Endometrium (tissue), 2 donors: ENCODE measurements around the gene ITGA7.

Source experiments
- FAIRE-seq: peaks from 2 replicates; lab custom pipeline; 2012; peaks lifted over from hg19 to GRCh38; lab: Jason Lieb, UNC
- donor health status: control.
- donor health status: control.

The ITGA7 gene, protein sequence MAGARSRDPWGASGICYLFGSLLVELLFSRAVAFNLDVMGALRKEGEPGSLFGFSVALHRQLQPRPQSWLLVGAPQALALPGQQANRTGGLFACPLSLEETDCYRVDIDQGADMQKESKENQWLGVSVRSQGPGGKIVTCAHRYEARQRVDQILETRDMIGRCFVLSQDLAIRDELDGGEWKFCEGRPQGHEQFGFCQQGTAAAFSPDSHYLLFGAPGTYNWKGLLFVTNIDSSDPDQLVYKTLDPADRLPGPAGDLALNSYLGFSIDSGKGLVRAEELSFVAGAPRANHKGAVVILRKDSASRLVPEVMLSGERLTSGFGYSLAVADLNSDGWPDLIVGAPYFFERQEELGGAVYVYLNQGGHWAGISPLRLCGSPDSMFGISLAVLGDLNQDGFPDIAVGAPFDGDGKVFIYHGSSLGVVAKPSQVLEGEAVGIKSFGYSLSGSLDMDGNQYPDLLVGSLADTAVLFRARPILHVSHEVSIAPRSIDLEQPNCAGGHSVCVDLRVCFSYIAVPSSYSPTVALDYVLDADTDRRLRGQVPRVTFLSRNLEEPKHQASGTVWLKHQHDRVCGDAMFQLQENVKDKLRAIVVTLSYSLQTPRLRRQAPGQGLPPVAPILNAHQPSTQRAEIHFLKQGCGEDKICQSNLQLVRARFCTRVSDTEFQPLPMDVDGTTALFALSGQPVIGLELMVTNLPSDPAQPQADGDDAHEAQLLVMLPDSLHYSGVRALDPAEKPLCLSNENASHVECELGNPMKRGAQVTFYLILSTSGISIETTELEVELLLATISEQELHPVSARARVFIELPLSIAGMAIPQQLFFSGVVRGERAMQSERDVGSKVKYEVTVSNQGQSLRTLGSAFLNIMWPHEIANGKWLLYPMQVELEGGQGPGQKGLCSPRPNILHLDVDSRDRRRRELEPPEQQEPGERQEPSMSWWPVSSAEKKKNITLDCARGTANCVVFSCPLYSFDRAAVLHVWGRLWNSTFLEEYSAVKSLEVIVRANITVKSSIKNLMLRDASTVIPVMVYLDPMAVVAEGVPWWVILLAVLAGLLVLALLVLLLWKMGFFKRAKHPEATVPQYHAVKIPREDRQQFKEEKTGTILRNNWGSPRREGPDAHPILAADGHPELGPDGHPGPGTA

DNA sequence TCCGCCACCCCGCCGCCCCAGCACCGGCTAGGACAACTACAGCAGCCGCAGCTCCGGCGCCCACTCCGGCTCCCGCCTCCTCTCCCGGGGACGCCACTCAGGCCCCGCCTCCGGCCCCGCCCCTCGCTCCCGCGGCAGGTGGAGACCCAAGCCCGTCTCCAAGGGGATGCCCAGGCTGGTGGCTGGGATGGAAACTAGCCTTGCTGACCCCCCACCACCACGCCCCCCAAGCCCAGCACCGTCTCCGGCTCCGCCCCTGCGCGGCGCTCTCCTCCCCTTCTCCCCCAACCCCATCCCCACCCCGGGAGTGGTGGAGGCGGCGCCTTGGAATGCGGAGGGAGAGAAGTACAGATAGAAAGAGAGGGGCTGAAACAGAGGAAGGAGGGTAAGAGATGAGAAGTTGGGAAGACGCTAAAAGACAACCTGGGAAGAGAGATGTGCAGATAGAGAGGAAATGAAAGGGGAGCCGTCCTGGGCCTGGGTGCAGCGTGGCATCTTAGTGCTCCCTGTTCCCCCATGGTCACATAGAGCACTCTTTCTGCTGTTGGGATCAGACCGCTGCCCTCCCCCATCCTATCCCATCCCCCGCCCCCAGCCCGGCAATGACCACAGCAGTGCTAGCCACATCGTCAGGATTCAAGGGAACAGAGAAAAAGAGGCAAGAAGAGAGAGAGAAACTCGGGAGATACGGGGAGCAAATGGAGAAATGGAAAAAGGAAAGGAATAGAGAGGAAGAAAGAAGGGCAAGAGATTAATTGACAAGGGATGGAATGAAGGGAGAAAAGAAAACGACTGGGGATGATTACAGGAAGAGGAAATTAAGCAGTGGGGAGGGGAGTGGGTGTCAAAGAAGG is at the start of gene ITGA7:
TSS of gene ITGA7 (minus strand) at position 64 of the 854 bp plus-strand sequence. CDS start 222 bp downstream, outside the sequence.
- FAIRE-seq = no peak

DNA sequence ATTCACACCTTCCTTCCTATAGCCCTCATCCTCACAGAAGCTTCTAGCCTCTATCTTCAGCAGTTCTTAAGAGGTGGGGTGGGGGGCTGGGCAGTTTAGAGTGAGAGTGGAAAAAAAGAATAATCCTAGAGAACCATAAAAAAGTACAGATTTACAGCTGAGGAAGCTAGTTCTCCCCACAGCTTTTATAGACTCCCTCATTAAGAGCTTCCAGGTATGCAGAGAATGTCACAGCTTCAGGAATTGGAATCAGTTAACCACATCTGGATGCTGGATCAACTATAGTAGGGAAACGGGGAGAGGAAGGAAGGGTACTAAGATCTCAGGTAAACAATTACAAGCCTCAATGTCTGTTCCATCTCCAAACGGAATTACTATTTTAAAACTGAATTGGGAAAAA is 47.5 kb upstream of the ITGA7 start:
- FAIRE-seq = no peak

DNA sequence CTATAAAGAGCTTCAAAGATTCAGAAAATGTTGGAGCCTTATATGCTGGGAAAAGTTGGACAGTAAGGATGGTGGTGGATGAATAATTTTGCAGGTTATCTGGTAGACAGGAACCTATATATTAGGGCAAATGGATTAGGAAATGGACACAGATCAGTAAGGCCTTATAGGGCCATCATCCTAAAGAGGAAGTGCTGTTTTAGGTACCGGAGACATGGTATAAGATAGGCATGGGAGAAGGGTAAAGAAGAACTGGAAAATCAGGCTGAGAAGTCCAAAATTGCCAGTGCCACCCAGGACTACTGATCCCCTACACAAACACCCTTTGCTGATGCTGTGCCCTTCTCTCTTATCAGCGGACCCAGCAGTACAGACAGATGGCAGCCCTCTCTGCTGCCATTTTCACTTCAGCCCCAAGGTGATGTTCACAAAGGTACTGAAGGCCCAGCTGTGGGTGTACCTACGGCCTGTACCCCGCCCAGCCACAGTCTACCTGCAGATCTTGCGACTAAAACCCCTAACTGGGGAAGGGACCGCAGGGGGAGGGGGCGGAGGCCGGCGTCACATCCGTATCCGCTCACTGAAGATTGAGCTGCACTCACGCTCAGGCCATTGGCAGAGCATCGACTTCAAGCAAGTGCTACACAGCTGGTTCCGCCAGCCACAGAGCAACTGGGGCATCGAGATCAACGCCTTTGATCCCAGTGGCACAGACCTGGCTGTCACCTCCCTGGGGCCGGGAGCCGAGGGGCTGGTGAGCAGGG is 40.7 kb upstream of the ITGA7 start:
- no peak for FAIRE-seq

DNA sequence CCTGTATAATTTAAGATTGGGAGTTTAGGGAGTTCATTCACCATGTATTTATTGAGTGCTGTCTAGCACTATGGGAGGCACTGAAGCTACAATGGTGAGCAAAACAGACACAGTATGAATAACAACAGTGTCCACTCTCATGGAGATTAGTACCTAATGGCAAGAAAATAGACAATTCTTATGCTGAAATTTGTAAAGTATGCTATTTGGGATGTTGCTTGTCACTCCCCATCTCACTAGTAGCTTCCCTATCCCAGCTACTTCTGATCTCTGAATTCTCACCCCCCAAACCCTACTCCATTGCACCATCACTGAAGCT is 39.2 kb upstream of the ITGA7 start:
- FAIRE-seq = no peak

DNA sequence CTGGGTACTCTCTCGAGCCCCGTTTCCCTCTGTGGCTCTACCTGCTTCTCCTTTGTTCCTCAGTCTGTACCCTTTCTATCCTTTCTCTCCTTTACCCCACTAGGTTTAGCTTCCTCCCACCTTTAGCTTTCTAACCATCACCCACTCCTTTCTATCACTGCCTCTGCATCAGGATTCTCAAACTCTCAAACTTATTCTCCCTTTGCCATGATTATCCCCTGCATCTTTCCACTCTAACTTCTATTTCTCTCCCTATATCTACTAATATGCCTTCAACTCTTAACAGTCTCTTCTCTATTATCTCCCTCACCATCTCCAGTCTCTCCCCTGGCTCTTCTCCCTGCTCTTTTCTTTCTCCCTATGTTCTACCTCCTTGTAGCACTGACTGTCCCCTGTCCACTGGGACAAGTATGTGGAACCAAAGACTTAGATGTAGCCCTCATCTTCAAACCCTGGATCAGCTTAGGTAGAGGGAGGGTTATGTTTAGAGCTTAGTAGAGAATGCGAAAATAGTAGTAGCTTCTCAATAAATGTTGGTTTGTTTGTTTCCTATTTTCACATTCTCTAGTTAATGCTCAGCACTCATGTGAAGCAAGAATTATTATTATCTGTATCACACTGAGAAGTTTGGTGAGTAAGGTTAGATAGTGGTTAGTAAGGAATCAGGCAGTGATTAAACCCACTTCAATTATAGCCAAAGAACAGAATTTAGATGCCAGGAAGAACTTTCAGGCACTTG is 38.6 kb upstream of the ITGA7 start:
- no peak for FAIRE-seq

DNA sequence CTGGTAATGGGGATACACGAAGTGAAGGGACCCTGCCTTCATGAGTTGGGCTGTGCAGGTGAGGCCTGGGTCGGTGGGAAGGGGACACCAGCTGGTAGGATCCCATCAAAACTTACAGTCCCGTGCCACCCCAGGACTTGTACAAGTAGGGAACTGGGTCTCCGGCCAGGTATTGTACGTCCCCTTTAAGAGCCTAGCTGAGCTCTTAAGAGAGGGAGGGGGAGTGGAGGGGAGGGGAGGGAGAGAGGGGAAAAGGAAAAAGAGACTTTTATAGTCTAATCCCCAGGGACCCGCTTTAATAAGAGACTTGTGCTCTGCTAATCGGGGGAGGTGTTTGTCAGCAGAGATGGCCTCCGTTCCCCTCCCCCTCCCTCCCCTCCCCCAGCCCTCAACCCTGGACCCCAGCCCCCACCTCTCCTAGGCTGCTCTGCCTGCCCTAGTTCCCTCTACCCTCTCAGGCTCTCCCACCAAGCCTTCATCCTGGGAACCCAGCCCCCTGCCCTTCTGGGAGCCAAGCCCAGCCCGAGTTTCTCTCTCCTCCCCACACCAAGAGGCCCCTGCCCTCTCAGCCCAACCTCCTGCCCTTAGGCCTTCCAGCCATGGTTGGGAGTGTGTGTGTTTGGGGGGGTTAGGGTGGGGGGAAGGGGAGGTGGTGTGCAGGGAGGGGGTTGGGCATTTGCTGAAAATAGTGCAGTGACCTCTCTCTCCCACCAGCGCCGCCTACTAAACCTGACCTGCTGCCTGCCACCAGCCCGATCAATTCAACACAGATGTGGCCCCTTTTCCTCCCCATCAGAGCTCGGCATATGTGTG is 37.9 kb upstream of the ITGA7 start:
- FAIRE-seq = no peak

DNA sequence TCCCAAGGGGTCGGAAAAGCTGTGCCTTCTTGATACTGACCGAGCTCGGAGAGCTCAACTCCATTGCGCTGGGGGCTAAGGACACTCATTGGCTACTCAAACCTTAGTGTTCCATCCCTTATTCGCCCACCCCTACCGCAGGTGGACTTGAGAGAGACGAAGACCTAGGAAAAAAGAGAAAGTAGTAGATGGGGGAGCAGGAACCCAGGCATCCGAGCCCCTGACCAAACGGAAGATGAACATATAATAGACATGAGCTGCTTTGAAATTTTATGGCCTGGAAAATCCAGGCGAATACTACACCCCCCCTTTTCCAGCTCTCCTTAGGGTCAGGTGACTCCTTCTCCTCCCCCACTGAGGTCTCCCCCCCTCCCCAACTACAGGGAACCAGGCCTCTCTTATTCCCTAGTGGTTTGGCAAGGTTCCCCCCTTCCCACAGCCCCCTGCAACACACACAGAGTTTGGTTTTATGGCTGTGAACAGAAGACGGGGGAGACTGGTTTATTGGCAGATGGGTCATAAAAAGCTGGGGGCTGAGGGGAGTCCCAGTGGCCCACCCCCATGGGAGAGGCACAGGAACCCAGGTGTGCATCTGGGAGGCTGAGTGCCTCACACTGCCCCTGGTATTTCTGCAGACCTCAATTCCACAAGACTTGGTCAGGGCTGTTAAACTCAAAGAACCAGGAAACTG is 36.8 kb upstream of the ITGA7 start:
- FAIRE-seq = no peak

DNA sequence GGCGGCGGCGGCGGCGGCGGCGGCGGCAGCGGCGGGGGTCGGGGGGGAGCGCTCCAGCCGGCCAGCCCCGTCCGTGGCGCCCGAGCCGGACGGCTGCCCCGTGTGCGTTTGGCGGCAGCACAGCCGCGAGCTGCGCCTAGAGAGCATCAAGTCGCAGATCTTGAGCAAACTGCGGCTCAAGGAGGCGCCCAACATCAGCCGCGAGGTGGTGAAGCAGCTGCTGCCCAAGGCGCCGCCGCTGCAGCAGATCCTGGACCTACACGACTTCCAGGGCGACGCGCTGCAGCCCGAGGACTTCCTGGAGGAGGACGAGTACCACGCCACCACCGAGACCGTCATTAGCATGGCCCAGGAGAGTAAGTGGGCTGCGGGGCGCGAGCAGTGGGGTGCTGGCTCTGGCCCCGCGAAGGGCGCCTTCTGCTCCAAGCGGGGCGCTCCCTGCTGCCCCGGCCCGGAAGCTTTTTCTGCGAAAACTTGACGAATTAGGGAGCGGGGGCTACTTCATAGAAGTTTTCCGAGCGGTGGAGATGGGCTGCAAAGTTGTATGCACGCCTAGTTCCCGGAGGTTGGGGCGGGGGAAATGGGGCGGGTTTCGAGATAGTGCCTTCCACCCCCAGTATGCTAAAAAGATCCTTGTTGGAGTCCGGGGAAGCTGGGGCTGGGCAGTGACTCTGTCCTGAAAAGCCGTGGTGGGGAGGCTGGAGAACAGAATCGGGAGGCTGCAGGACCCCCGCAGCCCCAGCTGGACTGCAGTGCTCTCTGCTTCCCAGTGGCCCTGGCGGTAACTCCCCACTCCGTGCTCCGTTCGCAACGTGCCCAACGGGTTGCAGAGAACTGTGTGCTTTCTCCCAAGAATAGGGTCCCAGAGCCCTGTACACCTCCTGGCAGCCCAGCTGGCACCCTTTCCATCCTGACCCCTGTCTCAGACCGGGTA is 36.0 kb upstream of the ITGA7 start:
- FAIRE-seq = no peak

DNA sequence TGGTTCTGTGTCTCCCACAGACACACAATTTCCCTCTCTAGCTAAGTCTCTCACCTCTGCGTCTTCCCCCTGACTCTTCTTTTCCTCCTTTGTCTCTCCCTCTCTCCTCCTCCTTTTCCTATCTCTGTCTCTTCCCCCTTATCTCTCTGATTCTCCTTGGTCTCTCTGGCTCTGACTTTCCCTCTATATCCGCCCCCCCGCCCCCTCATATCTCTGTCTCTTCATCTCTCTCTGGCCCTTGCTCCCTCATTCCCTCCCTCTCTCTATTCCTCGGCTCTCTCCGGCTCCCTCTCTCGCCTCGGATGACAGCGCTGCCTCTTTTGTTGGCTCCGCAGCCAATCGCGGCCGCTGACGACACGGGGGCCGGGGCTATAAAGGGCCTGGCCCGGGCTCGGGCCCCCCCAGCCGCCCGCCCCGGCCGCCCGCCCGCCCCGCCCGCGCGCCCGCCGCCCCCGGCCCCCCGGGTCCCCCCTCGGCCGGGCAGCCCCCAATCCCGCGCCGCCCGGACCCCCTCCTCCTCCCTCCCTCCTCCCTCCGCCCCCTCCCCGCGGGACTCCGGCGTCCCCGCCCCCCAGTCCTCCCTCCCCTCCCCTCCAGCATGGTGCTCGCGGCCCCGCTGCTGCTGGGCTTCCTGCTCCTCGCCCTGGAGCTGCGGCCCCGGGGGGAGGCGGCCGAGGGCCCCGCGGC is 35.2 kb upstream of the ITGA7 start, which contains the start of gene GDF11:
TSS of gene GDF11 (plus strand) at position 404 of the 687 bp plus-strand sequence. CDS start at position 599, 195 bp downstream.
- FAIRE-seq = no peak

DNA sequence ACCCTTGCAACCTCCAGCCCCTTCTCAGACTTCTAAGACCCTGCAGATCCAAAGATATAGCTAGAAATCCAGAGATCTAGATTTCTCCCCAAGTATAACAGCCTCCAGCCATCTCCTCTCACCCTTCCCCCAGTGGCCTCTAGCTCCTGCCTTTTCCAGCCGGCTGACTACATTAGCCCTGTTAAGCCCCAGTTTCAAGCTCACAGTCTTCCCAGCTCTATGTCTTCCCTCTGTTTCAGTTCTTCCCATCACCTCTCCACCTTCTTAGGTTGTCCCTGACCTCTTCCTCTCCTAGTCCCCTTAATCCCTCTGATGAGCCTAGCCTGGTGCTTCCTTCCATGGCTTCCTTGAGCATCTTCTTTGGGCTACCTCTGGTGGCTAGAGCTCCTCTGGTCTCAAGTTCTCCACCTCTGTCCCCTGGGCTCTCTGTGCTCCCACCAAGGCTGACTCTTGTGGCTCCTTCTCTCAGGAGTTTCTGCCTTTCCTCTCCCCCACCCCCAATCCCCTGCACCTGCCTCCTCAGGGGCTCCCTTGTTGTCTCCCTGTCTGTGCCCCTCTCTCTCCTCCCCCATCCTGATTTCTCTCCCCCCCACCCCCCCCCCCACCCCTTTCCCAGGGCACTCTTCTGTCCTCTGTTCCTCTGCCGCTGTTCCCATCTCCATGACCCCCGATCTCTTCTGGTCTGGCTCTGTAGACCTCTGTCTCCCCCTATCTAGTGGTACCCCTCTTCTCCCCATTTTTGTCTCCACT is 34.4 kb upstream of the ITGA7 start:
- FAIRE-seq = no peak

DNA sequence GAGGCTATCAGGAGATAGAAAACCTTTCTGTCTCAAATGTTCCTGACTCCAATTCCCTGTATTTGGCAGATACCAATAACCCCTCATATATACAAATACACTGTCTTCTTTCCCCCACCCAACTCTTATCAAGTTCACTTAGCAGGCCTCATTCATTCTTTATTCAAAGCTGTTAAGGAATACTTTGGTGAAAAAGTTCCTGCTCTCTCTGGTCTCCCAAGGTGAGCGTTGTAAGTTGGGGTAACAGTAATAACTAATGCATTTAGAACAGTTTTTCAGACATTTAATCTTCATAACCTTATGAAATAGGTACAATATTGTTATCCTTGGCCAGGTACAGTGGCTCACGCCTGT is 31.3 kb upstream of the ITGA7 start:
- FAIRE-seq = no peak

DNA sequence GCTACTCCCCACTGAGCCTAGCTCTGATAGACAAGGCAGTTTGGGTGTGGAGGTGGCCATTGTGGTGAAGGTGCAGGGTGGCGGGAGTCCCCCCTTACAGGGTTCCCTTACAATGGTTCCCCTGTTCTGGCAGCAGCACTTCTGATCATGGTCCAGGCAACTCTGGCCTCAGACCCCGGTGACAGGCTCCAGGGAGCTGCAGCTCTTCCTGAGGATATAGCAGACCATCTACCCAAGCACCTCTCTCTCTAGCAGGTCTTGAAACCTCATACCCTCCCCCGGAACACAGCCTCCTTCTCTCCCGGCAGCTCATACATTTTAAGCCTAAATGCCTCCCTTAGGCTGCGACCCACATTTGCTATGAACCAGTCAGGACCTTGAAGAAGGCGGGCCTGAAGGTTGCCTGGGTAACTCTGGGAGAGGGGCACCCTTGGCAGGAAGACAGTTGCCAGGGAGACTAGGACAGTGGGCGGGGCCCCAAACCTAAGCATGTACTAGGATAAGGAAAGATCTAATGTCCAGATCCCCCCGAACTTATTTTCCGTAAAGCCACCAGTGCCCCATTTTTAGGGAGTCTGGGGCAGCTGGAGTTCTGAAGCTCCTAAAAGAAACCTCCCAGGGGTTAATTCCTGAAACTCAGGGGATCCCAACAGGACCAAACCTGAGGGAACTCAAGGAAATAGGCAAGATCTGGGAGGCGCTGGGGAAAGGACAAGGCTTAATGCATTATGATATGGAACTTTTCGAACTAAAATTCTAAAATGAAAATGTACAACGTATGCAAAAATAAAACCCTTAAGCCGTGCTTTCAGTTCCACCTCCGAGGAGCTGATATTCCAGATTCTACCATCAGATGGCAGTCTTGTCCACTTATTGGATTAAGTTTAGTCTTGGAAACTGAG is 30.7 kb upstream of the ITGA7 start:
- peak; percentile 92 for FAIRE-seq

DNA sequence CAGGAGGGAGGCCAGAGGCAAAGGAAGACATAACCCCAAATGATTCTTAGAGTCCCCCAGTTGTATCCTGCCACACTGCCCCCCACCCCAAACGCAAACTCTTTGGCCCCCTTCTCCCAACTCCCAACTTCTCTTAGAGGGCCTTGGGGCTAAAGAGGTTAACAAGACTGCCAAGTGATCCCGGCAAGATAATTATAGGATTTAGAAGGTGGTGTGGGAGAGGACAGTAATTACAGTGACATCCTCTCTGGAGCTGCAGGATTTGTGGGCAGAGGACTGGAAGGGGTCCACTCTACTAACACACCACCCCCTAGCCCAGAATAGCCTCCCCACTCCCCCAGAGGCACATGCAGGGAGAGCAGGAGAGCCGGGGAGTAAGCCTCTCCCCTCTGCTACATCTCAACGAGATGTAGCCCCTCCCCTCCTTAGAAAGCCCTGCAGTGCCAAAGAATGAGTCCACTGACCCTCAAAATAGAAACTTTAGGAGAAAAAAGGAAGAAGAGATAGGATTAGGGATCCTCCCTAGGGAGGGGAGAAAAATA is 29.9 kb upstream of the ITGA7 start:
- FAIRE-seq = no peak

DNA sequence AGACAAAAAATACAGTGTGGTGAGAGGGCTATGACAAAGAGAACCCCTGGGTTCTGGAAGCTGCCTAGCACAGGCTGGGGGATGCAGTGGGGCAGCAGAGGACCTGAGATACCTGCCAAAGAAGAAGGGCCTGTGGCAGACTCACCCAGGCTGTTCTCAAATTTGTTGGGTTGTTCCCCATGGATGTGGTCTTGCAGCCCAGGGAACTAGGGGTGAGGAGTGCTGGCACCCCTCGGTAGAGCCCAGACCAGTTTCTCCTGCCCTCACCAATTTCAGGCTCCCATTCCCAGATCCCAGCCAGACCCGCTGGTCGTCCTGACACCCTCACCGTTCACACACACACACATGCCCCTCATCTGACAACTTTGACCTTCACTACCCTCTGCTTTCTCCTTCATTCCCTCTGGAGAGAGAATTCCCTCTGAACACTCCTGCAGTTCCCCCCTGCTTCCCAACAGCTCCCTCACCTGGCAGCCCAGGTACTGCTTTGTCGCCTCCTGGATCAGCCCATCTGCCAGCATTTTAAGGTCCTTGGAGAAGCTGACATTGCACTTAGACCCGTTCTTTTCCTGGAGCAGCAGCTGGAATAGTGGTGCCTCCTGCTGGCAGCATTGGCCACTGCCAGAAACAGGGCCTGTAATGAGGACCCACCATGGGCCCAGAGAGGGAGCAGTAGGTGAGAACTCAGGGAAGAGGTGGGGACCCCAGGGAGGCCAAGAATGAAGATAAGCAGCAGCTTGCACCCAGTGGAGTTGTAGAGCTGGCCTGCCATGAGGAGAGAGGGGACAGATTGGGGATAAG is 29.3 kb upstream of the ITGA7 start:
- FAIRE-seq = no peak
